Measurements from ENCODE around the gene ZSCAN10. TPM values are rescaled to one million over a fixed set of nuclear protein-coding genes. Genes with fewer than 3 reads are reported as not detected.
"Not testable (repeated sequence)": the region's sequence is repeated elsewhere in the genome, so short reads cannot be mapped to it uniquely, and the experiment has no call there.

ZSCAN10 gene
- total RNA-seq, 1 experiment from 2014 or later = 0.76 TPM

- TF ChIP-seq ELF1 (IDR thresholded peaks at IDR 0.05; ENCODE audit: borderline replicate concordance, low read depth) (no peak), REST (IDR thresholded peaks at IDR 0.05; ENCODE audit: low read depth) (no peak), SP1 (IDR thresholded peaks at IDR 0.05; ENCODE audit: low read depth) (no peak)
Observed at GRCh38 chr16:3080024-3080423, 19.1 kb downstream of the ZSCAN10 start (continued).

- ATAC-seq = no peak
- no peak overlapping the region for H2AFZ ChIP-seq (ENCODE audit: low read depth, low read length, poor library complexity, severe bottlenecking)
- H3K79me2 ChIP-seq (ENCODE audit: insufficient read depth, low read length) = no peaks in the 10 kb centered on the region
- H3K27ac ChIP-seq (ENCODE audit: low read depth, low read length) = no peak overlapping the region
- intact Hi-C loops (cut with micrococcal nuclease) = no loop called here
- no peak for DNase-seq (ENCODE audit: low read depth, low spot score)
- no peaks in the 10 kb centered on the region for H4K20me1 ChIP-seq (ENCODE audit: insufficient read depth)
- ChIA-PET CTCF (no interaction called here), POLR2A (no interaction called here), RAD21 (ENCODE audit: low non-redundant PET in 1 of 2, low total read pairs in 2 of 2, uncharacterized antibody in 2 of 2, unreplicated experiment in 2 of 2) (no interaction called here)
- H3K4me1 ChIP-seq (ENCODE audit: control insufficient read depth in 1 of 2, insufficient read depth in 2 of 2, low read length in 2 of 2) = no peaks in the 10 kb centered on the region
- no peak overlapping the region for H3K4me2 ChIP-seq (ENCODE audit: low read length)
- no peak for TF ChIP-seq RAD21 (IDR thresholded peaks at IDR 0.05; ENCODE audit: low read depth)
- TF ChIP-seq SP1 (IDR thresholded peaks at IDR 0.05; ENCODE audit: low read depth) = no peak
- H3K9me3 ChIP-seq (ENCODE audit: control insufficient read depth in 1 of 2, insufficient read depth in 1 of 2, low read depth in 1 of 2, low read length in 2 of 2) = no peaks in the 10 kb centered on the region
- H3K27me3 ChIP-seq (ENCODE audit: insufficient read depth, low read length) = no peaks in the 10 kb centered on the region
- BruUV-seq (replicated peaks) = no TSS peak
- H3K9ac ChIP-seq (ENCODE audit: low read length) = no peak overlapping the region
- no peak overlapping the region for H3K4me3 ChIP-seq (replicated peaks in 1 of 2; ENCODE audit: low read depth in 1 of 2, low read length in 2 of 2)
- H3K9me2 ChIP-seq (ENCODE audit: insufficient read depth) = no peaks in the 10 kb centered on the region
- H3K36me3 ChIP-seq (ENCODE audit: control insufficient read depth in 1 of 2, insufficient read depth in 2 of 2, low read length in 2 of 2) = no peaks in the 10 kb centered on the region
Observed at GRCh38 chr16:3076577-3076976, 22.5 kb downstream of the ZSCAN10 start.

GRCh38 chr16:3075946-3076345 is 23.1 kb downstream of the ZSCAN10 start:
- H3K4me1 ChIP-seq (ENCODE audit: control insufficient read depth in 1 of 2, insufficient read depth in 2 of 2, low read length in 2 of 2); RAD21 ChIA-PET (ENCODE audit: low non-redundant PET in 1 of 2, low total read pairs in 2 of 2, uncharacterized antibody in 2 of 2, unreplicated experiment in 2 of 2); H2AFZ ChIP-seq (ENCODE audit: low read depth, low read length, poor library complexity, severe bottlenecking); DNase-seq (ENCODE audit: low read depth, low spot score); H3K27me3 ChIP-seq (ENCODE audit: insufficient read depth, low read length); CTCF ChIA-PET; POLR2A ChIA-PET; intact Hi-C loops (cut with micrococcal nuclease); H3K9me3 ChIP-seq (ENCODE audit: control insufficient read depth in 1 of 2, insufficient read depth in 1 of 2, low read depth in 1 of 2, low read length in 2 of 2); H3K36me3 ChIP-seq (ENCODE audit: control insufficient read depth in 1 of 2, insufficient read depth in 2 of 2, low read length in 2 of 2); H3K27ac ChIP-seq (ENCODE audit: low read depth, low read length); BruUV-seq (replicated peaks); H3K9me2 ChIP-seq (ENCODE audit: insufficient read depth); H4K20me1 ChIP-seq (ENCODE audit: insufficient read depth); H3K4me2 ChIP-seq (ENCODE audit: low read length); H3K4me3 ChIP-seq (replicated peaks in 1 of 2; ENCODE audit: low read depth in 1 of 2, low read length in 2 of 2); H3K9ac ChIP-seq (ENCODE audit: low read length); ATAC-seq; H3K79me2 ChIP-seq (ENCODE audit: insufficient read depth, low read length): not testable (repeated sequence)

All from HCT116 (cell line).